Prostate gland (tissue), 2 donors: ENCODE results near the gene ADD1.

Source experiments
- CTCF ChIP-seq, 4 experiments: fragments of 200-600 bp in 2 of 4; fragments of 450-650 bp in 2 of 4; sonication (generic) in 2 of 4; IDR thresholded peaks; 1 replicate in 3 of 4; 2 replicates in 1 of 4; pipeline ENCODE4 v1.5.1; 2016 to 2019; ENCODE audit warnings: antibody characterized with exemption in 4 of 4, mild to moderate bottlenecking in 2 of 4, moderate library complexity in 2 of 4
- POLR2AphosphoS5 ChIP-seq: sonication (generic); formaldehyde crosslinking; IDR thresholded peaks from one replicate; pipeline ENCODE4 v1.6.1; 2017; ENCODE audit warnings: antibody characterized with exemption

- TF ChIP-seq CTCF (IDR thresholded peaks at IDR 0.05): no peak
- no peak for TF ChIP-seq POLR2AphosphoS5
Measured at GRCh38 chr4:2833671-2834000, 10.0 kb upstream of the ADD1 start.
